ENCODE results near the gene MYL9.
"Not testable (repeated sequence)": the region's sequence is repeated elsewhere in the genome, so short reads cannot be mapped to it uniquely, and the experiment has no call there.

The MYL9 gene

DNA sequence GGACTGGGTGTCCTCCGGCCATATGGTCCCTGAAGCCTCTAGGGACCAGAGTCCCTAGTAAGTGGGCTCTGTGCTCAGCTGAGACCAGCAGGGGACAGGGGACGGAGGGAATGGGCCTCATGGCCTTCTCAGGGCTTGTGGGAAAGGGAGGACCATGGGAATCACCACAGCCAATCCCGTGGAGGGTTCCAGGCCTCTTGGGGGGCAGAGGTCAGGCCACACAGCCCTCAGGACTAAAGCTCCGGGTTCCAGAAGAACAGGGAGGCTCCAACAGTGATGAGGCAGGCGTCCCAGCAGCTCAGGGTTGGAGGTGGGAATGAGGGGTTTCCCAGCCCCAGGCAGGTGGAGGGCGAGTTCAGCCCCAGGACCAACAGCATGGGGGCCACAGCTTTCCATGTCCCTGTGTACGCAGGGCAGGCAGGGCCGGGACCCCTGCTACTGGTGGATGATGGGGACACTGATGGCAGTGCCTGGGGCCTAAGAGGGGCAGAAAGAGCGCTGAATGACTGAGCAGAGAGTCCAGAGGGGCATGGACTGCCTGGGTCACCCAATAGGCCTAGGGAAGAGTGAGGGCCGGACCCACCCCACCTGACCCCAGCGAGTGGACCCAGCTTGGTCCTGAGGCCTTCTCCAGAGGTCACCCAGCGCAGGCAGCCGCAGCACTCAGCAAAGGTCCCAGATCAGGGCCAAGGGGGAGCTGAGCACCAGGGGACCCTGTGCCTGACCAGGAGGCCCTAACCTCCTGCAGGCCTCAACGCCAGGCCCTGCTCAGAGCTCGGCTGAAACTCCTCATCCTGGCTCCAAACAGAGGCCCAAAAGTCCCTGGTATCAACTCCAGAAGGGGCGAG is 8.8 kb downstream of the MYL9 start:
- DNase-seq = no peak

DNA sequence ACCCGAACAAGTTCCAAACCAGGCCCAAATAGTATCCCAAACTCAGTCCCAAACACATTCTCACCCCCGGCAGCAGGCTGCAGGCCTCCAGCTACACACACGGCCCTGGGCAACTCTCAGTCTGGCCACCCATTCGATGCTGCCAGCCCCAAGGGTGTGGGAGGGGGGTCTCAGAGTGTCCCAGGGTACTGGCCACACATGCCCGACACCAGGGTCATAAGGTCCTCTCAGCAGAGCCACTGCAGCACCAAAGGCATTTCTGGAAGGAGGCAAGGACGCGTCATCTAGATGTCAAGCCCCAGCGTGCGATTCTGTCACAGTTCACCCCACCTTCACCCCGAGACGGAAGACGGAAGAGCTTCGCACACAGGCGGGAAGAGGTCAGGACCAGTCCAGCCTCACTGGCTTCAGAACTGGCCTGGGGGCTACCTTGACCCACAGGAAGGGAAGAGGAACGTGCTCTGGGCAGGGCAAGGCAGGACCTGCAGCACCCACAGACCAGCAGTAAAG is 9.5 kb downstream of the MYL9 start:
- no peak for DNase-seq

DNA sequence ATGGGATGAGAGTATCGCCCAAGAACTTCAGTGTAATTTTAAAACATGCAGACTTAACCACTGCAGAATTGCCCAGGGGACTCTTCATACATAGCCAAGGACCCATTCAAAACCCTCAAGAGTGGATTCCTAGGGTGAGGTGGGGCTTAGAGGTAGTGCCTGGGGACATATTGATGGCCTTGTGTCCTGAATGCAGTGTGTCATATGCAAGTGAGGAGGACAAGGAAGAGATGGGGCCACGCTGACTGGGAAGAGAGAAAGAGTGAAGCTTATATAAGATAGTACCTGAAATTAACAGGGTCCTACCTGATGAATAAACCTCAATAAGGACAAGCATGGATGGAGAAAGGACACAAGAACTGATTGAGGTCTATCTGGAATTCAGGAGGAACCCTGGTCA is 13.9 kb downstream of the MYL9 start:
- DNase-seq = no peak

DNA sequence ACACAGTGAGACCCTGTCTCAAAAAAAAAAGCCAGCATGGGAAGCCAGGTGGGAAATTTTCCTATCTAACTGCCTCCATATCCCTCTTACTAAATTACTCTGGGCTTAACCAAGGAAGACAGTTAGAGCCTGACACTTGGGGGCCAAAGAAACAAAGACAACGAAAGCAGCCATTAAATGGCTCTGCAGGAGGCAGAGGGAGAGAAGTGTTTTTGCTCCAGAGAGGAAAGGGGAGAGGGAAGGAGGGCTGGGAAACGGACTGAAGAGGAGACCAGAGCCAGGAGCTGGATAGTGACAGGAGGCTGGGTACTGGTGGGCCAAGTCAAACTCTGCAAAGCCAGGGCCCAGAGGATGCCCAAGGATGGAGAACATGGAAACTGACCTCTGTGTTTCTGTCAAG is 21.4 kb downstream of the MYL9 start:
- DNase-seq = no peak

DNA sequence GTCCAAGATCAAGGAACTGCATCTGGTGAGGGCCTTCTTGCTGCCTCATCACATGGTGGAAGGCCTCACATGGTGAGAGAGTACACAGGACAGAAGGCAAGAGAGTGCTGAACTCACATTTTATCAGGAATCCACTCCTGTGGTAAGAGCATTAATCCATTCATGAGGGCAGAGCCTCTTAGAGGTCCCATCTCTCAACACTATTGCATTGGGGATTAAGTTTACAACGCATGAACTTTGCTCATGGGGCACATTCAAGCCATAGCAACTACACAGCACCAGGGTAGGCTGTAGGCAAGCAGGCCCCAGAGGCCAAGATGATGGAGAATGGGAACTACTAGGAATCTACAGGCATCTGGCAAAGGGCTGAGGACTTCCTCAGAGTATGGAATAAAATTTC is 22.1 kb downstream of the MYL9 start:
- no peak for DNase-seq

DNA sequence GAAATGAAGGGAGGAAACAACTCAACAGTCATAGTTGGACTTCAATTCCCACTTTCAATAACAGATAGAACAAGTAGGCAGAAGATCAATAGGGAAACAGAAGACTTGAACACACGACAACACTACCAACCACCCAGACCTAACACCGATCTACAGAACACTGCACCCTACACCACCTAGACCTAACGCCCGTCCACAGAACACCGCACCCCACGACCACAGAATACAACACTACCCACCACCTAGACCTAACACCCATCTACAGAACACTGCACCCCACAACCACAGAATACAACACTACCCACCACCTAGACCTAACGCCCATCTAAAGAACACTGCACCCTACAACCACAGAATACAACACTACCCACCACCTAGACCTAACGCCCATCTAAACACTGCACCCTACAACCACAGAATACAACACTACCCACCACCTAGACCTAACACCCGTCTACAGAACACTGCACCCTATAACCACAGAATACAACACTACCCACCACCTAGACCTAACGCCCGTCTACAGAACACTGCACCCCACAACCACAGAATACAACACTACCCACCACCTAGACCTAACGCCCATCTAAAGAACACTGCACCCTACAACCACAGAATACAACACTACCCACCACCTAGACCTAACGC is 22.9 kb downstream of the MYL9 start:
- DNase-seq = not testable (repeated sequence)

DNA sequence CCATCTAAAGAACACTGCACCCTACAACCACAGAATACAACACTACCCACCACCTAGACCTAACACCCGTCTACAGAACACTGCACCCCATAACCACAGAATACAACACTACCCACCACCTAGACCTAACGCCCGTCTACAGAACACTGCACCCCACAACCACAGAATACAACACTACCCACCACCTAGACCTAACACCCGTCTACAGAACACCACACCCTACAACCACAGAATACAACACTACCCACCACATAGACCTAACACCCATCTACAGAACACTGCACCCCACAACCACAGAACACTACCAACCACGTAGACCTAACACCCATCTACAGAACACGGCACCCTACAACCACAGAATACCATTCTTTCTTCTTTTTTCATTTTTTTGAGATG is 23.4 kb downstream of the MYL9 start:
- not testable (repeated sequence) for DNase-seq

DNA sequence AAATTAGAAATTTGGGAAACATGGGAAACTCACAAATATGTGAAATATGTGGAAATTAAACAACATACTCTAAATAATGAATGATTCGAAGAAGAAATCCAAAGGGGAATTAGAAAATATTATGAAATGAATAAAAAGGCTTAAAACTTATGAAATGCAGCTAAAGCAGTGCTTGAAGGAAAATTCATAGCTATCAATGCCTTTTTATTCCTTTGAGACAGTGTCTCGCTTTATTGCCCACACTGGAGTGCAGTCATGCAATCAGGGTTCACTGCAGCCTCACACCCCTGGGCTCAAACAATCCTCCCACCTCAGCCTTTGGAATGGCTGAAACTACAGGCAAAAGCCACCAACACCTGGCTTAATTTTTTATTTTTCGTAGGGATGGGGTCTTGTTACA is 24.2 kb downstream of the MYL9 start:
- no peak for DNase-seq

DNA sequence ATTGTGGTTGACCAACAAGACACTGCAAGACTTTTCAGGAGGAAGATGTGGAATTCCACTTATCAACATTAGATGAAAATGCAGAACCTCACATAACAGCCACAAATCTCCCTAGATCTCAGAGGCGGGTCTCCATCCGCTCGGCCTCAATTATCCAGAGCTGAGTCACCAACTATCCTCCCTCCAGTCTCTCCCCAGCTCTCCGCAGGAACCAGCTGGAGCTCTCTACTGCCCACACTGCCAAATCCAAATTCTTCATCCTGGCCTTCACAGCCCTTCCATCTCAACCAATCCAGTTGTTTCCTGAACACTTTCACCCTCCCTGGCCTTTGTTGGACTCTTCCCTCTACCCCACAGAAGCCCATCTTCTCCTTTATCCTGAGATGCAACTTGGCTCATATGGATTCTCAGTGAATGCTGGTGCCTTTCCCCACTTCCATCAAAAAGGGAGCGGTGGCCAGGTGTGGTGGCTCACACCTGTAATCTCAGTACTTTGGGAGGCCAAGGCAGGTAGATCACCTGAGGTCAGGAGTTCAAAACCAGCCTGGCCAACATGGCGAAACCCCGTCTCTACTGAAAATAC is 28.6 kb downstream of the MYL9 start:
- no peak for DNase-seq

DNA sequence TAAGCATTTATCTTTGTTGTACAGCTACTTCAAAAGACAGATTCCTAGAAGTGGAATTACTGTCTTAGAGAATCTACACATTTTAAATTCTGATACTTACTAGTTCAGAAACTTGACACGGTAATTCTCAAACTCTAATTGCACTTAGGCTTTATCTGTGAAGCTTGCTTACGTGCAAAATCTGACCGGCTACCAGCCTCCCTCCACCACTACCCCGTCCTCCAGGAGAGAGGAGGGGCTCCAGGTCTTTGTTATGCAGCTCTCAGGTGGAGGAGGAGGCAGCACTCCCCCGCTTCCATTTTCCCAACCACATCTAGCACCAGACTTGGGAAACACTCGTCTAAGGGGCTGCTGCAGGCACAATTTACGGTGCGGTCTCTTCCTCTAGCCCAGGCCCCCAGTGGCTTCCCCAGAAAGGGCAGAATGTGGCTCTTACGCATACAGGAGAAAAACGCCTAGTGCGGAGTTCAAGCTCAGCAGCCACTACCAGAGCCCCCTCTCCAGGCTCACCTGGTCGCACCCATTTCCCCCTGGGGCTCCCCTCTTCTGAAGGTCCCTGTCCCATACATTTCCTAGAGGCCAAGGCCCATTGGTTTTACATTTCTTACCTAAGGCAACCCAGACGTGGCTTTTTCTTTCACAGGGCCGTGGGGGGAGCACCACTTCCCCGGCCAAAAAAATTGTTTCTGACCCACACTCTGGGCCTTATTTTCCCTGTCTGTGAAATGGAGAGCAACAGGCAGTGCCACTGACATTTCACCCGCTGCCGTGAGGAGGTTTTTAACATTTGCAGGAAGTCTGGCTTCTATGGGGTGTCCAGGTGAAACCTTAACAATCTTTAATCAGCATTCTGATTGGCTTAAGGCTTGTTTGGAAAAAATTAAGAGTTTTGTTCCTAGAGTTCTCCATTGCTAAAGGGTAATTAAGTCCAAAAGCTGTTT is 30.5 kb downstream of the MYL9 start:
- no peak for DNase-seq

DNA sequence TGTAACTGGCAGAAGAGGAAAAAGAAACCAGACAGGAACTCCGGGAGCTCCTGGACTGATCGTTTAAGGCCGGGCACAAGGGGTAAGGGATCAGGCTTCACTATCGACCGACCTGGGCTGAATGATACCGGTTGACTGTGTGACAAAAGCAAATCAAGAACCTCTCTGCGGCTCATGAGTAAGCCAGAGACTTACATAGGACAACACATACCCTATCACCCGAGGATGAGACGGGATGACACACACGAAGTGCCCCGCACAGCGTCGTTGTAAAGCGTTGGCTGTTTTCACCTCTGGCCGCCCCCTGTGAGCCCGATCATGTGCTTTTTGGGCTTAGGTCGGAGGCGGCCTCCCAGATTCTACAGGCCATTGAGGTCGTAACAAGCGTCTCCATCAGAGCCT is 31.4 kb downstream of the MYL9 start:
- no peak for DNase-seq

DNA sequence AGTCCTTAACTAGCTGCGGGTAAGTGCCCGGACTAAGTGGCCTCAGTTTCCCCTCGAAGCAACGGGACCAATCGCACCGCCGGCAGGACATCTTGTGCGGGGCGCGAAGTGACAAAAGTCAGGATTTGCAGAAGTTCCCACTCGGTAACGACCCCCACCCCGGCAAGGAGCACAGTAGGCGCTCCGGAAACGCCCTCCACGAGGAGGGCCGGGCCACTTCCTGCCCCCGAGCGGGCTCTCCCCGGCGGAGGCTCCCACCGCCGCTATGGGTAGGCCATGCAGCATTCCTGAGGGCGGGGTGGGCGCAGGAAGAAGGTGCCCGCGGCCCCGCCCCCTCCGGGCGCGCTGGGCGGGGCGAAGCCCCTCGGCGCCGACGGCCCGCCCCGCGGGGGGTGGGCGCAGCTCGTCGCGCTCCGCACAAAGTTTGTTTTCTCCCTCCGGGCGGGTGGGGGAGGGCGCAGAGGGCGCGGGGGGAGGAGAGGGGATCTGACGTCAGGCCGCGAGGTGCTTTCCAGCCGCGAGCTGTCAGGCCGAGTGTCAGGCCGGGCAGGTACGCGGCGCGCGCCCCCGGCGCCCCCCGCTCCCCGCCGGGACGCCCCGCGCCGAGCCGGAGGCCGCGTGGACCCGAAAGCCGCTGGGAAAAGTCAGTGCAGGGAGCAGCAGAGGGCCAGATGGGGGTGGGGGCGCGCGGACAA is 31.9 kb downstream of the MYL9 start, which contains the start of gene TGIF2:
Gene TGIF2 (plus strand): TSS at position 495 of the 695 bp plus-strand sequence. CDS start 5,178 bp downstream, outside the sequence.
- DNase-seq = peak; percentile 76

DNA sequence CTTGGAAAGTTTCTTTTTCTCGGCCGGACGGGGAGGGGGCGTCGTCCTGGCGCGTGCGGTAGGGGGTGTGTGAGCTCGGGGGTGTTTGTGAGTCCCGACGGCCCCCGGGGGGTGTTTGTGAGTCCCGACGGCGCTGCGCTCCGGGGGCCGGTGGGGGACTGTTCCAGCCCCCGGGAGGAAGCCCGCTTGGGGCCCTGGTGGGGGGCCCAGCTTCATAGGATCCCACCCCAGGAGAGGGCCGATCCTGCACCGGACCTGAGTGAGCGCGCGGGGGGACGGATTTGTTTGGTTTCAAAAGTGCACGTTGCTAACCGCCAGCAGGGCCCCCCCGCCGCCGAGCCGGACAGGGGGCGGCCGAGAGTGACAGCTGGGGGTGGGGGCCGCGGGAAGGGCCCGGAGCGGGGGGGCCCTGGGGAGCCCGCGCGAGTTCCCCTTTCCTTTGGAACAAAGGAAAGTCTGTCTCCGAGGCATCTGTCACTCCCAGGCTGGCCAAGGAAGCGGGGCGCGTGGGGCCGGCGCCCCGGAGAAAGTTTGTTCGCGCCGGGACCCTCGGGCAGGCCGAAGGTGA is 32.6 kb downstream of the MYL9 start:
- no peak for DNase-seq

DNA sequence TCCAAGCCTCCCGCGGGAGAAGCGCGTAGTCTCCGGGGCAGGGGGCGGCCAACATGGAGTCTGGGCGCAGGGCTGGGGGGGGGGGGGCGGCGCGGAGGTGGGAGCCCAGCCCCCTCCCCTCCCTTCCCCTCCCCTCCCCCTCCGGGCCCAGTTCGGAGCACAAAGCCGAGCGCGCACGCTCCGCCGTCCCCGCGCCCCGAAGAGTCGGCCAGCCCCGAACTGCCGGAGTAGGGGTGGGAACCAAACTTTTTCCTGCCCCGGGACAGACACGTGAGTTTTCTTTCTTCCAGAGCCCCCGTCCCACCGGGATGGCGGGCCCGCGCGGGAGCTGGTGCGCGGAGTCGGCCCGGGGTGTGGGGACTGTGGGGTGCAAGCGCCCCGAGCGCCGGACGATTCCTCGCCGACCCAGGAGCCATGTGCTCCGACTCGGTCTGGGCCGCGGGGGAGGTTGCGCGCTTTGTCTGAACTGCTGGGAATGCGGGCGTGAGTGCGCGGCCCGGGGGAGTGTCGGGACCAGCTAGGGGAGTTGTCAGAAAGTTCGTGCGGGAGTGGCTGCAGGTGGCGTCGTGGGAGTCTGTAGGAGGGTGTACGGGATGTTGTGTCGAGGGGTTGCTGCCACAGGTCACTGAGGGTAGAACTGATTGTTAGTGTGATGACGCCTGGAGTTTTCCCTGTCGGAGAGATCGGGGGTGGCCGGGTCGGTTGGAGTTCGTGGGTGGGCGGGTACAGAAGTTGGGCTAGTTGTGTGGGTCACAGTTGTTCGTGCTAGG is 33.2 kb downstream of the MYL9 start:
- peak; percentile 26 for DNase-seq

DNA sequence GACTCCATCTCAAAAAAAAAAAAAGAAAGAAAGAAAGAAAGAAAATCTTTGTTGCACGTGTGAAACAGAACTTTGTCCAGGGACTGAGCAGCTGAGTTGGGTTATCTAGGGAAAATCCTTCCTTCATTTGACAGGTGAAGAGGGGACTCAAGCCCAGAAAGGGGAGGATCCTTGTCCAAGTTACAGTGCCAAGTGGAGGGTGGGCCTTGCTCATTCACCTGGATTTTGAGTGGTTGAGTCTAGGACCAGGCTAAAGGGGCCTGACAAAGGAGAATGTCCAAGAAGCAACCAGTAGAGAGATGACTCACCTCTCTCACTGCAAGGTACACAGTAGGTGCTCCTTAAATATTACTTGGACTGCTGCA is 34.7 kb downstream of the MYL9 start:
- DNase-seq = no peak

DNA sequence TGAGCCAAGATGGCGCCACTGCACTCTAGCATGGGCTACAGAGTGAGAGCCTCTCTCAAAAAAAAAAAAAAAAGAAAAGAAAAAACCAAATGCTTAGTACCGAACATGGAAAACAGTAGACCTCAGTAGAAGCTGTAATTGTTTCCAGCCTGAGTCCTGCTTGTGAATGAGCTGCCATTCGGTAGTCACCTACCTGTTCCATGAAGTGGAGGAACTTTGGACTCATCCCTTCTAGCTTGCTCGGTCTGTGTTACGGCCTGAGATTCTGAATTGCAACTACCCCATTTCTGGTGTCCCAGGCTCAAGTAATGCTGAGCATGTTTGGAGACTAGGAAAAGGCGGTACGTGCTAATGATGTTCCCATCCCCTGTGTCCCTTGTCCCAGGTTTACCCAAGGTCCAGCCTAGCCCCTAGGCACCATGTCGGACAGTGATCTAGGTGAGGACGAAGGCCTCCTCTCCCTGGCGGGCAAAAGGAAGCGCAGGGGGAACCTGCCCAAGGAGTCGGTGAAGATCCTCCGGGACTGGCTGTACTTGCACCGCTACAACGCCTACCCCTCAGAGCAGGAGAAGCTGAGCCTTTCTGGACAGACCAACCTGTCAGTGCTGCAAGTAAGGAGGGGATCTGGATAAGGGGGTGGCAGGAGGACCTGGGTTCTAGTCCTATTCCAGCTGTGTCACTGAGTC is 37.2 kb downstream of the MYL9 start:
- DNase-seq = no peak

DNA sequence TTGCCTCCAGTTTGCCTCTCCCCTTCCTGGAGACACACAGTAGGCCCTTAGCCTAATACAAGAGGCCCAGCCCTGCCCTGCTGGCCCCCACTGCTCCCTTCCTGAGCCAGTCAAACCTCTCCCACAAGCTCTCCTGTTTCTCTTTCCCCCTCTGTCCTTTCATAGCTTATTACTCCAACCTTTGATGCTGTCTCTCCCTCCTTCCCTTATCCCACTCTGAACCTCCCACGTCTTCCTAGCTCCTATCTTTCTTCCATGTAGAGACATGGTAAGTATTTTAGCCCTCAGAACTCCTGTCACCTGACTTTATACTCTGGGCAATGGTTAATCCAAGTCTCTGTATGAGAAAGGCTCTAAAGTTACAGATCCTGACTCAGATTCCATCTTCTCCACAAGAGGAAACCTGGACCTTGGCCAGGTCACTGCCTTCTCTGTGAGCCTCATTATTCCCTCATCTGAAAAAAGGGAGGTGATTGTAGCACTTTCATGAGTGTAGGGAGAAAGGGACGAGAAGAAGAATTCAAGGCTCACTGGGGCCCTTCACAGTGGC is 38.8 kb downstream of the MYL9 start:
- DNase-seq = no peak

DNA sequence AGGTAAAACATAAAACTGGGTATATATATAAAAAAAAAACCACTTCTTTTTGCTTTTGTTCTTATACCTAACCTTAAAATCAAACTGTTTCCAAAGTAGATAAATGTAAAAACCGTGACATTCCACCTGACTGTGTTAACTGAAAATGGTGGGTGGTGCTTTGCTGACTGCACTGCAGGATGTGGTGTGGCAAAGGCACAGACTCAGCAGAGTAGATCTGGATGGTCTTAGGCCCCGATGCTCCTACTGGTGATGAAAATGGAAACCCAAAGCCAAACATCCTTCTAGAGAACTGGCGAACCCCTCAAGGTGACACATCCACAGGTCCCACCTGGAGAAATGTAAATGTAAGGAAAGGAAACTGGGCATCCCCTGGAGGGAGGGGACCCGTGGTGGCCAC is 41.0 kb downstream of the MYL9 start:
- no peak for DNase-seq

DNA sequence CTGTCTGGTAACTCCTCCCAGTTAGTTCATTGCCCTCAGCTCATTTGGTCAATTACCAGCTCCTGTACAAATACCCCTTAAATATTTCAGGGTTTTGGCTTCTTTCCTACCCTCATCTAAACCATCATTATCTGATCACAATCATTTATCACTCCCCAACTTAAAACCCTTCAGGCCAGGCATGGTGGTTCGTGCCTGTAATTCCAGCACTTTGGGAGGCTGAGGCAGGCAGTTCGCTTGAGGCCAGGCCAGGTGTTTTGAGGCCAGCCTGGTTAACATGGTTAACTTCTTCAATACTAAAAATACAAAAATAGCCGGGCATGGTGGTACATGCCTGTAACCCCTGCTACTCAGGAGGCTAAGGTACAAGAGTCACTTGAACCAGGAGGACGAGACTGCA is 41.5 kb downstream of the MYL9 start:
- no peak for DNase-seq

DNA sequence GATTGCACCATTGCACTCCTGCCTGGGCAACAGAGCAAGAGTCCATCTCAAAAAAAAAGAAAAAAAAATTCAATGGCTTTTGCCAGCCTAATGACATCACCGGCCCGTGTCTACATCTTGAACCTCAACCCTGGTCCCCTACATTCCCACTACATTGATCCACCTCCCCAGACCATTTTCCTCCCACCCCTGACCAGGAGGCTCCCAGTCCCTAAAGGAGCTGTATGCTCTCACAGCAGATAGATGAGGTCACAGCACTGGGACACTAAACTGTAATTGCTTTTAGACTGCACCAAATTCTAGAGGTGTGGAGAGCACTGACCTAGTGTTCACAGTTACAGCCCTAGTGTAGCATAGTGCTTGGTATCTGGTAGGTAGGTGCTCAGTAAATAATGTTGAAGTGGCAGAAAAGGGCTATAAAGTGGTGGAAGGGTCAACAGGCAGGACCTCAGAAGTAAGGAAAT is 42.7 kb downstream of the MYL9 start:
- DNase-seq = no peak

Data from NCI-H2171 (cell line).